Fibroblast of skin of right biceps (primary cell): ENCODE measurements around the gene EXOSC6.
"Not testable (repeated sequence)": the region's sequence is repeated elsewhere in the genome, so short reads cannot be mapped to it uniquely, and the experiment has no call there.

Source experiments
- DNase-seq: peaks from one replicate; pipeline ENCODE4 v3.0.0-alpha.2; 2013

Gene EXOSC6

DNA sequence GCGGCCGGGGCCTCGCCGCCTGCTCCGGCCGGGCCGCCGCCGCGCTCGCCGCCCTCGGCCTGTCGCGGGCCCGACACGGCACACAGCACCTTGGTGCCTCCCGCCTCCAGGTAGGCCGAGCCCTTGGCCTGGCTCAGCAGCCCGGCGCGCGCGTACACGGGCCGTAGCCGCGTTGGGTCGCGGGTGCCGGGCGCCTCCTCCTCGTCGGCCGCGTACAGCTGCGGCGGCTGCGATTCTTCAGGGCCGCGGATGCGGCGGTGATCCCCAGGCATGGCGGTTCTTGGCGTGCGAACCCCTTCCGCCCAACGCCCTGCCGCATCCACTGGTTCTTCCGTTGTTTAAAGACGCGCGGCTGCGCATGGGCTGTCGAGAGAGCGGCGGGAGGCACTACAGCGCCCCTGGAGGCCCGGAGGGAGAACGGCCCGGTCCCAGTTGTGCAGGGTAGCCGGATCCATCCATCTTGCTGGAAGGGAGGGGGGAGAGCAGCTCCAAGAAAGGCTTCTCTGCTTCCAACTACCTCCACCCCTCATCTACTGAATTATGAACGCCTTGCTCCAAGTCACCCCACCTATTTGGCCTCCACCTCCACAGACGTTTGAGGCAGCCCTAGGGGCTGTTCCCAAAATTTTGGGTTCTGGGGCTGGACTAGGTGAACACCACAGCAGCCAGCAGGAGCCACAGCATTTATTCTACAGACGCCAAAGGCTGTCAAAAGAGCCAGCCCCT, at the start of gene EXOSC6:
Gene EXOSC6, minus strand, starts transcription at position 312 of the 726 bp plus-strand sequence. Its CDS starts 40 bp downstream, at position 272.
- peak; percentile 95 for DNase-seq

DNA sequence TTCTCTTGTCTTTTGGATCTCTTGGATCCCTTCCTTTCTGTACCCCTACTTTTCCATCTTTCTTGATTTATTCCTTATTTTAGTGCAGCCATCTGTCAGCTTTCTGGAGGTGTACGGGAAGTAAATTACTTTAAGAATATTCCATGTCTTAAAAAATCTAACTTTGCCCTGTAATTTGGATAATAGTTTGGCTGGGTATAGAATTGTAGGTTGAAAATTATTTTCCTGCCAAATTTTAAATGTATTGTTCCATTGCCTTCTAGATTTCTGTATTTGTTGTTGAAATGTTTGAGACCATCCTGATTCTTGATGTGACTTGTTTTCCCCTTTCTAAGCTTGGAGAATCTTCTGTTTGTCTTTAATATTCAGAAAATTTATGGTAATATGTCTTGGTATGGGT, 49.4 kb upstream of the EXOSC6 start:
- no peak for DNase-seq

DNA sequence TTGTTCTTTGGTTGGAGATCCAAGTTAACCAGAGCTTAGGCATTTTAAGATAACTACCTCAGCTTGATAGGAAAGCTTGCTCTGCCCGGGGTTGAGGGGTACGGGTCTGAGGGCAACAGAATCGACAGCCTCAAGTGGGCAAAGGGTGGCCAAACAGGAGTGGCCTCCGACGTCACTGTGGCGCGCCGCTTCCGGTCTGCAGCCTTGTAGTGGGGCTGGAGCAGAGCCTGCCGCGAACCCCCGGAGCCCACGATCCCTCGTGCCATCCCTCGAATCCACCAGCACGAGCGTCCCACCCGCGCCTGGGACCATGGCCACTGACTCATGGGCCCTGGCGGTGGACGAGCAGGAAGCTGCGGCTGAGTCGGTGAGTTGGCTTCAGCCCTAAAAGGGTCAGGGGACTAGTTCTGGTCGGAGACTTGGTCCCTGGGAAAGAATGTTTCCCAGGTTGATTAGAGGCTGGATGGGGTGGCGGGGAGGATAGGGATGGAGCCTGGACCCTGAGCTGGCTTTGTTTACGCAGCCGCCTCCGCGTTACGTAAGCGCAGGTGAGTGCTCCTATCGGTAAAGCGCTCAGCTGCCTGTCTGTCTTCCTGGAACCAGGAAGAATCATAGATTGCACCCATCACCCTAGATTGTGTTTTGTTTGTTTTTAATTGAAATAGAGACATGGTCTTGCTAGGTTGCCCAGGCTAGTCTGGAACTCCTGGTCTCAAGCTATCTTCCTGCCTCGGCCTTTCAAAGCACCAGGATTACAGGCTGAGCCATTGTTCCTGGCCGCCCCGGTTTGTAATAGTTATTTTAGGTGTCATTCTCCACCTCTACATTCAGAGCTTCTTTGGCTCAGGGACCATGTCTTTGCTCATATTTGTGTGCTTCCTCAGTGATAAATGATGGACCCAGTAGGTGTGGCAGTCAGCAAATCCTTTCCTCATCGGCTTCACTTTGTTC, 47.5 kb upstream of the EXOSC6 start, which contains the start of gene DDX19B:
Gene DDX19B, plus strand, starts transcription at position 199 of the 951 bp plus-strand sequence. Its CDS starts 112 bp downstream, at position 311.
- peak; percentile 67 for DNase-seq

GRCh38 chr16:70295634-70296033, 43.9 kb upstream of the EXOSC6 start:
- no peak for DNase-seq

- no peak for DNase-seq
Measured at GRCh38 chr16:70294385-70295025, 42.8 kb upstream of the EXOSC6 start.

- DNase-seq, result not testable (repeated sequence)
Measured at GRCh38 chr16:70292148-70292547, 40.4 kb upstream of the EXOSC6 start.

- DNase-seq, result peak; percentile 23
Measured at GRCh38 chr16:70290949-70291519, 39.3 kb upstream of the EXOSC6 start.

GRCh38 chr16:70289229-70290094, 37.7 kb upstream of the EXOSC6 start, which contains the start of gene AARS1:
TSS of gene AARS1 (minus strand) at chr16:70289506. CDS start at chr16:70282763, 6,743 bp downstream.
- DNase-seq, result peak; percentile 100

GRCh38 chr16:70287304-70287971, 35.7 kb upstream of the EXOSC6 start:
- not testable (repeated sequence) for DNase-seq

DNA sequence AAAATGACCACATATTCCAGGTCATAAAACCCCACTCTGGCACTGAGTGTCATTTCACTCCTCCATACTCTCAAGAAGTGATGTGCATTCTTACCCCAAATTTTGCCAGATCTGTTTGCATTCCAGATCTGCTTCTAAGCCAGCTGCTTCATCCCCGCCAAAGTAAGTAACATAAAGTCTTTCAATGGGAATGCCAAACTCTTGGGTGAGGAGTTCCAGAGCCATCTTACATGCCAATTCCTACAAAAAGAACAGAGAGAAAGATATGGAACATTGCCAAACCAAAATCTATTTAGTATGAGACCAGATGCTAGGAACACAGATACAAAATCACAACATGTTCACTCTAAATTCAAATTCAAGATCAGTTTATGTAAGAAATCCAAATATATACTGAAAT, 24.7 kb upstream of the EXOSC6 start:
- DNase-seq, result no peak

DNA sequence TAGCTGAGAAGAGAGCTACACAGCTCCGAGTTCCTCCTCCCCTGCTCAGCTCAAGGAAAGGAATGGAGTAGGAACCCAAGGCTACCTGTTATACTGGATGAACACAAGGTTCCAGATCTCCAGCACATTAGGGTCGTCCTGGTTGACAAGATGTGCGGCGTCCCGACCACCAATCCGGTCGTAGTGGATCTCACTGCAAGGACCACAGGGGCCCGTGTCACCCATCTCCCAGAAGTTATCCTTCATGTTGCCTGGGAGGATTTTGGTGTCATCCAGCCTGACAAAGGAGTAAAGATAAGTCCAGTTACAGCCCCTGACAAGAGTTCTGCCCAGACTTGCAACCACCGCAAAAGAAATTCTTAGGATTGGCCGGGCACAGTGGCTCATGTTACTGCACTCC, 20.0 kb upstream of the EXOSC6 start:
- no peak for DNase-seq

DNA sequence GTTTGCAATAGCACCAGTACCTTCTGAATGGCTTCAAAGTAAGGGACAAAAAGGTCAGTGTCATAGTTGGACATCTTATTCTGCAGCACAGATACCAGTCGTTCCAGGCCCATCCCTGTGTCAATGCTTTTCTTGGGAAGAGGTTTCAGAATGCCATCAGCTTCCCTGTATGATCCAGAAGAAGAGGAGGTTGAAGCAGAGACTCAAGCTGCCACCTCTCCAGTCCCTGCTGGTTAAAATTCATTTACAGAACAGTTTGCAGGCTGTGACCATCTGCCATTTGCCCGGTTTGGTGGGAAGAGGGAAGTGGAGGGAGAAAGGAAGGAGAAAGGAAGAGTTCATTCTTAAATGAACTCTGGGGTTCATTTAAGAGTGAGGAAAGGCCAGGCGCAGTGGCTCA, 18.4 kb upstream of the EXOSC6 start:
- no peak for DNase-seq

DNA sequence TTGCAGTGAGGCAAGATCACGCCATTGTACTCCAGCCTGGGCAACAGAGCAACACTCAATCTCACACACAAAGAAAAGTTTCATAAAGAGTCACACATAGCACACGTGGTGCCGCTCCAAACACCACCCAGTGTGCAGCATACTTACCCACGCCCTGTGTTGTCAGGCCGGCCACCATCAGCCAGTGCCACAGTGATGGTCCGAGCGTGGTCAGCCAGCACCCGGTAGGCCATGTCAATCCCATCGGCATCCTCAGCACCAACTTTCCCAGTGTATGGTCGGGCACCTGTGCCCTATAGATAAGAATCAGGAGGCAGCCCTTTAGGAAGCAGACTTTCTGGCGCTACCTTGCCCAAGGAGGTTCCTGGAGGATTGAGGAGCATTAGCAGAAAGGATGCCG, 17.7 kb upstream of the EXOSC6 start:
- no peak for DNase-seq

DNA sequence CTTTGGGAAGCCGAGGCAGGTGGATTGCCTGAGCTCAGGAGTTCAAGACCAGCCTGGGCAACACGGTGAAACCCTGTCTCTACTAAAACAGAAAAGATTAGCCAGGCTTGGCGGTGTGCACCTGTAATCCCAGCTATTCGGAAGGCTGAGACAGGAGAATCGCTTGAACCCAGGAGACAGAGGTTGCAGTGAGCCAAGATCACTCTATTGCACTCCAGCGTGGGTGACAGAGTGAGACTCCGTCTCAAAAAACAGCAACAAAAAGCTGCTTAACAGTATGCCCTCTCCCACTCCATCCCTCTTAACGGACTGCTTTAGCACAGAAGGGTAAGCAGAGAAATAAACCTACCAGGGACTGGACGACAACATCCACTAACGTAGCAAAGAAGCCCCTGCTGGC, 16.2 kb upstream of the EXOSC6 start:
- DNase-seq, result not testable (repeated sequence)

- peak; percentile 41 for DNase-seq
Measured at GRCh38 chr16:70267516-70267915, 15.8 kb upstream of the EXOSC6 start.

DNA sequence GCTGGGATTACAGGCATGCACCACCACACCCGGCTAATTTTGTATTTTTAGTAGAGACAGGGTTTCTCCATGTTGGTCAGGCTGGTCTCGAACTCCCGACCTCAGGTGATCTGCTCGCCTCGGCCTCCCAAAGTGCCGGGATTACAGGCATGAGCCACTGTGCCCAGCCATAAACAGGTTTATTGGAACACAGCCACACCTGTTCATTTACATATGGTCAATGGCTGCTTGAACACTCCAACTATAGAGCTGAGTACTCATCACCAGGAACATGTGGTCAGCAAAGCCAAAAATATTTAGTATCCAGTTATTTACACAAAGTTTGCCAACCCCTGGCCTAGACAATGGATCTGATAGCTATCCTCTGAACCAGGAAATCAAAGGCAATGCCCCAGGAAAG, 8.2 kb upstream of the EXOSC6 start:
- DNase-seq, result not testable (repeated sequence)

DNA sequence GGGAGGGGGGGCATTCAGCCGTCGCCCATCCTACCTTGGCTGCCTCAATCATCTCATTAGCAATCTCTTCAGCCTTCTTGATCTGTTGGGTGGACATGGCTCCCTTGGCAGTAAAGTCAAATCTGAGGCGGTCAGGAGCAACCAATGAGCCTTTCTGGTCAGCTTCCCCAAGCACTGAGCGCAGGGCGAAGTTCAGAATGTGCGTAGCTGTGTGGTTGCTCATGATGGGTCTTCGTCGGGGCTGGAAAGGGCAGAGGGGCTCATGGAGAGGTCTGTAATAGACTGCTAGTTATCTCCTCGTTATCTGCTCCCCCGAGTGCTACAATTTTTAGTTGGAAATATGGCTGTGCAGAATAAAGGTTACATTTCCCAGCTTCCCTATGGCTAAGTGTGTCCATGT, 7.2 kb upstream of the EXOSC6 start:
- DNase-seq, result no peak

GRCh38 chr16:70258065-70258464, 6.3 kb upstream of the EXOSC6 start:
- DNase-seq, result no peak

DNA sequence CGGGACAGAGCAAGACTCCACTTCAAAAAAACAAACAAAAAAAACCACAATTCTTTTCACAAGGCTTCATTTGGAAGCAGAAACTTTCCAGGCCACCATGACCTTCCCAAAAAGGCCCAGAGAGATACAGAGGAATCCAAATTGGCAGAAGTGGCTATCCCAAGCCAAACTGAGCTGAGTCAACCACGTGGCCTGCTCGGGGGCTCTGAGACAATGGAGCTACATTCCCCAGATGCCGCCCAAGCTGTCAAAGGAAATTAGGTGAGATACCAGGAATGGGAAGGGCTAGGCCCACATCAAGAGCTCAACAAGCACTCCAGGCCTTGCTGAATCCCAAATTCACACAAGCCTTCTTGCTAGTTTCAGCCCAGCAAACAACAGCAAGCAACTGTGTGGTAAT, 5.7 kb upstream of the EXOSC6 start:
- no peak for DNase-seq

GRCh38 chr16:70255574-70255973, 3.8 kb upstream of the EXOSC6 start:
- DNase-seq, result no peak

- no peak for DNase-seq
Measured at GRCh38 chr16:70254965-70255286, 3.2 kb upstream of the EXOSC6 start.
